ENCODE measurements around the gene NLGN2.
A peak's percentile ranks its signal among the peaks of the same experiment; 100 is the strongest.

NLGN2 gene

DNA sequence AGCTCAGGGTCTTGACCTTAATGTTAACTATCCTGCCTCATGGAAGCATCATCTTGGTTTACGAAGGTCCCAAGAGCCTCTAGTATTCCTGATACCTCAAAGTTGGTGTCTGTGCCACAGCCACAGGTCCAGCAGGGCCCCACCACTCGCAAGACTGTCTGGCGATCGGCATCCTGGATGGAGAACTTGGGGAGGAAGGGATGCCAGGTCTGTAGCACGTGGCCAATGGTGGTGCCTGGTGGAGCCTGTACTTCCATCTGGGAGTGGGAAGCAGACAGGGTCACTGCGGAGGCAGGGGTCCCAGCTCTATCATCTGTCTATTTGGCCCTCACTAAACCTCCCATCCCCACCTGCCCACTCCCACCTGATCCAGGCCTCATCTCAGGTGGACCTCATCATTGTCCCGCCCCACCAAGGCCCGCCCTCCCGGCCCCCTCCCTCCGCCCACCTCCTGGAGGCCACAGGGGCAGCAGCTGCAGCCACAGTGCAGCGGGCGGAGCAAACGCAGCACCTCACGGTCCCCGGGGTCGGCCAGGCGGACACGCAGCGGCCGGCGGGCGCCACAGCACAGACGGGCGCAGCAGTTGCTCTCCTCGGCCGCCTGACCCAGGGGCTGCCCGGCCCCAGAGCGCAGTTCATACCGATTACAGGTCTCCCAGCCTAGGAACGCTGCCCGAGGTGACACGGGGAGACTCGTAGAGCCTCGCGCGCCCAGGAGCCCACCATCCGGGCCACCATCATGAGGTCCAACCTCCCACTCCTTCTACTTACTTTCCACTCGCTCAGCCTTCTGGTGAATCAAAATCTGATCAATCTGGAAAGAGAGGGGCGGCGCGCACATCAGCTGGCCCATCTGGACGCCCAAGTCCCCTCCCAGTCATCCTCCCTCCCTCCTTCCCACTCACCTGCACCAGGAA lies 14.7 kb upstream of the NLGN2 start:
- no peak for DNase-seq (ENCODE audit: low spot score)

DNA sequence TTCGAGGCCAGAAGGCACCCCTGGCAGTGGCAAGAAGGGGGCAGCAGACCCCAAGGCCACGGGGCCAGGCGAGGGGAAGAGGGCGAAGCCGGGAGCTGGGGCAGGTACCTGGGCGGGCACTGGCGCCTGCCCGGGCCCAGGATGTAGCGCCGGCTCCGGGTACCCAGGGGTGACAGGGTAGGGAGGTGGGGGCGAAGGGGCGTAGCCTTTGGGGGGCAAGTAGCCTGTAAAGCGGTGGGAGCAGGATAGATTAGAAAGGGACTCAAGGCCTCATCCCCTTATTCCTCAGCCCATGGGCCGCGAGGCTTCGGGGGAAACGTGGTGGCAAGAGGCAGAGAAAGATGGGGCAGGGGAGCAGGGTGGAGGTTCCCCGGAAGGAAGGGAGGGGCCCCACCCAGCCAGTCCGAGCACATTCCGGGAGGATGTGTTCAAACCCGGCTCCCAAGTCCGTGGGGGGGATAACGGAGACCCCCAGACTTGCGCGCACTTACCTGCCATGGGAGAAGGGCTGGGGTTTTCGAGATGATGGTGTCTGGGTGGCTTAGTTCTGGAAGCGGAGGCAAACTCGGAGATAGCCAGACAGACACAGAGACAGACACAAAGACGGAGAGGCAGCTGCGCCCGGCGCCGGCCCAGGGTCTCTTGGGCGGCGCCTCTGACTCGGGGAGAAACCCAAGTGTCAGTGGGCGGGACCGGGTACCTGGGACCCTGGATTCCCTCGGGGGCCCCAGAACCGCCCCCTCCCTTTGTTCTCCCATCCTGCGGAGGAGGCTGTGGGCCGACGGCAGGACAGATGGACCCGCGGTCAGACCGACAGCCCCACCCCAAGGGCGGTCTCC lies 13.8 kb upstream of the NLGN2 start:
- peak; percentile 62 for DNase-seq (ENCODE audit: low spot score)

DNA sequence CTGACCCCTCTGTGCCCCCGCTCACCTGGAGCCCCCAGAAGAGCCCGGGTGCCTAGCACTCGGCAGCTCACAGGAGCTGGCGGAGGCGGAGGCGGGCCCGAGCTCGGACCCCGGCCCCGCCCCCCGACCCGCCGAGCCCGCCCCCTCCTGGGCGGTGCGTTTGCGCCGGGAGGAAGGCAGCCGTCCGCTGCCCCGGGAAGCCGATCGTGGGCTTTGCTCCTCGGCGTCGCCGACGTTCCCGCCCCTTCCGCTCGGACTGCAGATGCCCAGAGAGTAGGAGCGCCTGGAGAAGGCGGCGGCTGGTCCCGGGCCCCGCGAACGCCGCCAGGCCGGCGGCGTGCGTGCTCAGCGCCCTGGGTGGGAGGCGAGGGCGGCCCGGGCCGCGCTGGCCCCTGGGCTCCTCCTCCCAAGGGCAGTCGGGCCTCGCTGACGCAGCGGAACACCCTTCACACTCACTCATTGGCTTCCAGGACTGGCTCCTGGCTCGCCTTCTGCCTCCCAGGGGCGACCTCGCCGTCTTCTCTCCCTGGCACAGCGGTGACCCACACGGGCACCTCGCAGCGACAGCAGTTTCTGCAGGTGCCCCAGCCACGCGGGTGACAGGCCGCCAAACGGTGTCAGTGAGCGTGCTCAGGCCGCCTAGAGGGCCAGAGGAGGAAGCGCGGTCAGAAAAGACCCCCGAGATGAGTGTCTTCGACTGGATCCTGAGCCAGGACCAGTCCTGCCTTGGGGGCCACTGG lies 13.0 kb upstream of the NLGN2 start, which contains the start of gene PLSCR3:
PLSCR3 (minus strand) TSS at position 74 of the 740 bp plus-strand sequence. CDS start 415 bp downstream, outside the sequence.
- peak; percentile 79 for DNase-seq (ENCODE audit: low spot score)

DNA sequence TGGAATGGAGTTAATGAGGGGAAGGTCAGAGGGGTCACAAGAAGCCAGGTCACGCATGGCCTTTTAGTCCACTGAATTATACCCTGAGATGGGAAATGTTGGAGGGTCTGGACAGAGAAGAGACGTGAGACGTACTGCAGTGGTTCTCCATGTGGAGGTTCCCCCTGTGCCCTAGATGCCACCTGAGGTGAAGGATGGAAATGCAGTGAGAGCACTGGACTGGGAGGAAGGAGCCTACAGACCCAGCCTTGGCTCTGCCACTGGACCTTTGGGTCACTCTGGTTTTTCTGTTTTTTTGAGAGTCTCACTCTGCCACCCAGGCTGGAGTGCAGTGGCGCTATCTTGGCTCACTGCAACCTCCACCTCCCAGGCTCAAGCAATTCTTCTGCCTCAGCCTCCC lies 11.5 kb upstream of the NLGN2 start:
- DNase-seq (ENCODE audit: low spot score) = no peak

DNA sequence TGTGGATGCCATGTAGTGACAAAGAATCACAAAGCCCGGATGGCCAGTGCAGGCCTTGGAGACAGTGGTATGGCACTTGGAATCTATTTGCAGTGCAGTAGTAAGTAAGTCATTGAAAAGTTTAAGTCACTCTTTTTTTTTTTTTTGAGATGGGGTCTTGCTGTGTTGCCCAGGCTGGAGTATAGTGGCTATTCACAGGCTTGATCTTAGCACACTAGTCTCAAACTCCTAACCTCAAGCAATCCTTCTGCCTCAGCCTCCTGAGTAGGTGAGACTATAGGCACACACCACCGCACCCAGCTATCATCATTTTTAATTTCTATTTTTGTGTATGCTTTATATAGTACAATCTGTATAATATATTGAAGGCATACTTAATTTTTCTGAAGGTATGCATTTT lies 9.0 kb upstream of the NLGN2 start:
- DNase-seq (ENCODE audit: low spot score) = no peak

DNA sequence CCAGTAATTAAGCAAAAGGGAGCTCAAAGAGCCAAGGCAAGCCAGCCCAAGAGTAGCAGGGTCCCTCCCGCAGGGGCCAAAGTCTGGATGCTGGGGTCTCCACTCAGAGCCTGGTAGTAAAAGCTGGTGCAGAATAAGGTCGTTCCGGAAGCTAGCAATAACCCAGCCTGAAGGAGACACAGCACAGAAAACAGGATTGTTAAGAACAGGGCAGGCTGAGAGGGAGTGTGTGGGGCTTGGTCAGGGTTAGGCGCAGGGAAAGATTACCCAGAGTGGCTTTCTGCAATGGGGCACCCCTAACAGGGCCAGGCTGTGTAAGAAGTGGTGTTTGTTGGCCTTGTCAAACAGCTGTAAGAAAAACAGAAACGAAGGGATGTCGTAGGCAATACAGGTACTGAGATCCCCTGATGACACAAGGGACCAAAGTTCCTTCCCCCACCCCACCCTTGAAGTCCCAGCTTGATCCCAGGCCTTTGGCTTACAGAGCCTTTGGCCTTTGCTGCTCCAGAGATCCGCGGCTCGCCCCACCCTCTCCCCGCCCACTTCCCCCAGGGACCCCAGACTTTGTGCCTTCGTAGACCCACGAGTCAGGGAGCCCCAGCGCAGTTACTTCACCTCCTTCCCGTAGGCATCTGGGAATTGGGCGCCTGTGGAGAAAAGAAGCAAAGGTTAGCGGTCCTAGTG lies 4.5 kb upstream of the NLGN2 start:
- no peak for DNase-seq (ENCODE audit: low spot score)

DNA sequence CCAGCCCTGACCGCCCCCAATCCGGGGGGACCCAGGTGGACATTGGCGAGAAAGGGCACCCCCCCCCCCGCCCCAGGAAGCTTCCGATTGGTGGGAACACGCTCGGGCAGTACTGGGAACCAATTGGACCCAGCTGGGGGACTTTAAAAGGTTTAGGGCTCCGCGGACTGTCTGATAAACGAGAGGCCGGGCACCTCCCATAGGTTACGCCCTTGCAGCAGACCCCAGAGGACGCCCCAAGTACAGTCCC lies 4.0 kb upstream of the NLGN2 start:
- DNase-seq (ENCODE audit: low spot score) = no peak

DNA sequence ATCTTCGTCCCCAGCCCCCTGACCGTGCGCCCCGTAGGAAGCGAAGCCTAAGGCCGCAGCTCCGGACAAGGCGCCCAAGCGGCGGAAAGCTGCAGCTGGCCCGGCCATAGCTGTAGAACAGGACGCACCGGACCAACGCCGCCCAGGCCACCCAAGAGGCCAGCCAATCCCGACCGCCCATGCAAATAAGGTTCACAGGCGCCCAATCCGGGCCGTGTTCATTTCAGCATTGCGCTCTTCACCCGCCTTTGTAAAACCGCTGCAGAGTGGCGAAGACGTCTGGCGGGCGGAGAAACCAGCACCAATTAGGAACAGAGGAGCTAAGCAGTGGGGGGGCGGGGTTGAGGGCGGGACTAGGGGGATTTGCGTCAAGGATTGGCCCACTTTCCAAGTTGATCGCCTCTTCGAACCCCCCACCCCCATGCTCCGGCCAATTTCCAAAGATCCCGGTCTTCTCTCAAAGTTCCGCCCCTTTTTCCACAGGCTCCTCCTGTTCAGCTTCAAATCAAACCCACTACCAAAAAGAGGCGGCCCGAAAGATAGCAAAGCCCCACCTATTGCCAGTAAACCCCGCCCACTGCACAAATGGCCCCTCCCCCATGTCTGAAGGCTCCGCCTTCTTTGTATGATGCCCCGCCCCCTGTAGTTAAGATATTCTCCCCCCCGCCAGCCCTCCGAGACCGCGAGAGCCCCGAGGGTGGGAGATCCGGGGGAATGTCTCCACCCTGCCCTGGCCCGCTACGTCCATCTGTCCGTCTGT lies 3.5 kb upstream of the NLGN2 start, which contains the start of gene TMEM256:
TMEM256 (minus strand) TSS at position 121 of the 760 bp plus-strand sequence; CDS start at position 108, 13 bp downstream.
- peak; percentile 96 for DNase-seq (ENCODE audit: low spot score)

DNA sequence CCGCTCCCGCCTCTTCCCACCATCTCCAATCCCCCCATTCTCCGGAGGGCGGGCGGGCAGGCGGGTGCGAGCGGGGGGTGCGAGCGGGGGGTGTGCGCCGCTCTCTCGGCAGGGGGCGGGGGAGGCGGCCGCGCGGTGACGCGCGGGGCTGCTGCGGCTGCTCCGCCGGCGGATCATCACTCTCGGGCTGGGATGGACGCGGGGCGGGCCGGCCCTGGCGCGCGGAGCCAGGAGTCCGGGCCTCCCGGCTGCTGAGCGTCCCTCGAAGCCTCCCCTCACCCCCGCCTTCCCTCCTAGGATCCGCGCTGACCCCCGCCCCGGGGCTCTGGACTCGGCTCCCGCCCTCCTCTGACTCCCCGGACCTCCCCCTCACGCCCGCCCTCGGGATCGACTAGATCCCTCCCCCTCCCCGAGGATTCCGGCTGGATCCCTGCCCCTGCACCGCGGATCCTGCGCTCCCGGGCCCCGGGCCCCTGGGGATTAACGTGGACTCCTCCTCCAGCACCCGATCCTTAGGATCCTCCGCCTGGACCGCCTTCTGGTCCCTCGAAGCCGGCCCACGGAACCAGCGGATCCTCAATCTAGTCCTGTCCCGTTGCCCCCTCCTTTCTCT lies 2.8 kb upstream of the NLGN2 start:
- peak; percentile 68 for DNase-seq (ENCODE audit: low spot score)

DNA sequence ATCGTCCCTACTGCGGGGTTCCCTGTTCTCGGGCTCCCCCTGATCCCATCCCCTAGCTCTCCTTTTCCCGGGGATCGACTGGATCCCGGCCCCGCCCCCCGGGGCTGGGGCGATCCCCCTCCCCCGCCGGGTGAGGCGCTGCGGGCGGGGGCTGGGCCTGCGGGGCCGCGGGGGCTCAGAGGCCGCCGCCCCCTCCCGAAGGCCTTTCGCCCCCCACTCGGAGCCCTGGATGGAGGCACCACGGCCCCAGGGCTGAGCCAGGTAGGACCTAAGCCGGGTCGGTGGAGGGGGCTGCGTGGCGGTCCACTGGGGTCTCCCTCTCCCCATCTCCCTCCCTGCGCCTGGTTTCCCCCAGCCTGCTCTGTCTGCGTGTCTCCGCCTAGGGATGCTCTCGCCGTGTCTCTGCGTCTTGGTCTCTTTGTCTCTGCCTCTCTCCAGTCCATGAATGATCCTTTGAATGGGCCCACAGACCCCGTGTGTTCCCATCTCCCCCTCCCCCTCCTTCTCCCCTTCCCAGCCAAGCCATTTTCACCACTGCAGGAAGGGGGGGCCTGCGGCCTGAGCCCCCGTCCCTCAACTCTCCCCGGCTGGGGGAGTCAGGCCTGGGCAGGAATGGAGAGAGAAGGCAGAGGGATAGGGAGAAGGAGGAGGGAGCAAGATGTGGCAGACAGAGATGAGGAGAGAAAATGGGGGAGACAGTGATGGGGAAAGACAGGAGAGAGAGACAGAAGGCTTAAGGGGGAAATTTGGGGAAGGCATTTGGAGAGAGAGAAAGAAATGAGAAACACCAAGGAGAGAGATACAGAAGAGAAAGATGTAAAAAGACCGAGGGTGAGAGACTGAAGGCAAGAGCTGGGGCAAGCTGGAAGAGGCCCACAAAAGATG lies 2.1 kb upstream of the NLGN2 start:
- DNase-seq (ENCODE audit: low spot score) = no peak

DNA sequence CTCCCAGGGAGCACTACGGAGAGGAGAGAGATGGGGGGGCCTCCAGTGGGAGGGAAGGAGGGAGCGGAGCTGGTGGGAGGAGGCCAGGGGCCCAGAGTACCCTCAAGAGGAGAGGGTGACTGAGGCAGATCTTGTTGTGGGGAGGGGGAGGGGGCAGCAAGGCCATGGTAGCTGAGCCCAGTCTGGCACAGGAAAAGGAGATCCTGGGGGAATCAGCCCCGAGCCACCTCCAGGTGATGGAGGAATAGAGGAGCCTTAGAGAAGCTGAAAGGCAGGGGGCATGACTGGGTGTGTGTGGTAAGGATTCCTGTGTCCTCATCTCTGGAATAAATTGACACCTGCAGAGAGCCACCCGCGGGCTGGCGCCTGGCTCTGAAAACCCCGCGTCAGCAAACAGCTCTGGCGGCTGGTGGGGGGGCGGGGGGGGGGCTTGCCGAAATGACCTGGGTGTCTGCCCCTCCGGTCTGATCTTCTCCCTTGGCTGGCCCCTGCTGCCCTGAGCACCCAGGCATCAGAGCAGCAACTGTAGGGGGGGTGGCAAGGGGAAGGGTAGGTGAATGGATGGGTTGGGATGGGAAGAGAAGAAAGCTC lies 1.3 kb upstream of the NLGN2 start:
- DNase-seq (ENCODE audit: low spot score) = no peak

DNA sequence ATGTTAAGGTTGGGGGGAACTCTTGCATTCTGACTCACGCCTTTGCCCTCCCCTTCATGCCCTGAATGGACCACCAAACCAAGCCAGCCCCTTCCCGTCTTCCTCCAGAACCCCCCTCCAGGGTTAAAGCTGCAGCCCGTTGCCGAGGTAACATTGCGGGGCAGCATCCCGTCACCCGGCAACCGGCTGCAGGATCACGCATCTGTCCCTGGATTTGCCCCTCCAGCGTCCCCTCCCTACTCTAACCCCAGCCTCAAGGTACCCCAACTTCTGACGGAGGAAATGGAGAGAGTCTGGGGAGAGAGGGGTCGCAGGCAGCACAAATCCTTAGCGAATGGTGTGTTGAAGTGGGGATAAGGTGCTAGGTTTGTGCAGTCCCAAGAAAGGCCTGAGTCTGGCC lies 563 bp upstream of the NLGN2 start:
- no peak for DNase-seq (ENCODE audit: low spot score)

DNA sequence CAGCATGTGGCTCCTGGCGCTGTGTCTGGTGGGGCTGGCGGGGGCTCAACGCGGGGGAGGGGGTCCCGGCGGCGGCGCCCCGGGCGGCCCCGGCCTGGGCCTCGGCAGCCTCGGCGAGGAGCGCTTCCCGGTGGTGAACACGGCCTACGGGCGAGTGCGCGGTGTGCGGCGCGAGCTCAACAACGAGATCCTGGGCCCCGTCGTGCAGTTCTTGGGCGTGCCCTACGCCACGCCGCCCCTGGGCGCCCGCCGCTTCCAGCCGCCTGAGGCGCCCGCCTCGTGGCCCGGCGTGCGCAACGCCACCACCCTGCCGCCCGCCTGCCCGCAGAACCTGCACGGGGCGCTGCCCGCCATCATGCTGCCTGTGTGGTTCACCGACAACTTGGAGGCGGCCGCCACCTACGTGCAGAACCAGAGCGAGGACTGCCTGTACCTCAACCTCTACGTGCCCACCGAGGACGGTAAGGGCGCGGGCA lies 645 bp downstream of the NLGN2 start:
- peak; percentile 25 for DNase-seq (ENCODE audit: low spot score)

DNA sequence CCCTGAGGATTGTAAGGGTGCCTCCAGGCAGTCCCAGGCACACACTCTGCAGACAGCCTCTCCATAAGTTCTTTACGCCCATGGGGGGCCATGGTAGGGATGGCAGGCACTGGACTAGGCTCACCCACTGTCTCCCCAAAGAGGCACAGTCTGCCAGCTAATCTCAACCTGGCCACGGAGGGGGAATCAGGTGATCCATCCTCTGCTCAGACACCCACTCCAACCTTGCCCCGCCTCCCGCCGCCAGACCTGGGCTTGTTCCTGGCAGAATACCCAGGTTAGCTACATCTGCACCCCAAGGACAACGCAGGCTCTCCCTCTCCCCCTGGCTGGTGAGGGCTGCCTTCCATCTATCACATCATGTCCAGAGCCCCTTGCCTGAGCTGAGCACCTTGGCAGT lies 1.2 kb downstream of the NLGN2 start:
- no peak for DNase-seq (ENCODE audit: low spot score)

DNA sequence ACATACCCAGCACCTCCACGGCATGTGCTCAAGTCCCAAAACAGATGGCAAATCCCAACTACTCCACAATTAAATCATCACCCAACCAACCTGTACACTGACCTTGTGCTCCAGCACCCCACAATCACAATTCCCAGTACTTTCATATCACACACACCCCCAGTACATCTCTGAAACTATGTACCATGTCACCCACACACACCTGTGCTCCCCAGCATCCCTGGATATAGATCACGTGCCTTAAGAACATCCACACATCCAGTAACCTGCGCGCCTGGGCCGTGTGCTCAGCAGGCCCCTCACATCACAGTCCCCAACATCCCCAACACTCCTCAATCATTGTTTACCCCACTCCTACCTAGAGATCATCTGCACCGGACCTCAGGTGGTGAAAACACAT lies 2.1 kb downstream of the NLGN2 start:
- DNase-seq (ENCODE audit: low spot score) = no peak

DNA sequence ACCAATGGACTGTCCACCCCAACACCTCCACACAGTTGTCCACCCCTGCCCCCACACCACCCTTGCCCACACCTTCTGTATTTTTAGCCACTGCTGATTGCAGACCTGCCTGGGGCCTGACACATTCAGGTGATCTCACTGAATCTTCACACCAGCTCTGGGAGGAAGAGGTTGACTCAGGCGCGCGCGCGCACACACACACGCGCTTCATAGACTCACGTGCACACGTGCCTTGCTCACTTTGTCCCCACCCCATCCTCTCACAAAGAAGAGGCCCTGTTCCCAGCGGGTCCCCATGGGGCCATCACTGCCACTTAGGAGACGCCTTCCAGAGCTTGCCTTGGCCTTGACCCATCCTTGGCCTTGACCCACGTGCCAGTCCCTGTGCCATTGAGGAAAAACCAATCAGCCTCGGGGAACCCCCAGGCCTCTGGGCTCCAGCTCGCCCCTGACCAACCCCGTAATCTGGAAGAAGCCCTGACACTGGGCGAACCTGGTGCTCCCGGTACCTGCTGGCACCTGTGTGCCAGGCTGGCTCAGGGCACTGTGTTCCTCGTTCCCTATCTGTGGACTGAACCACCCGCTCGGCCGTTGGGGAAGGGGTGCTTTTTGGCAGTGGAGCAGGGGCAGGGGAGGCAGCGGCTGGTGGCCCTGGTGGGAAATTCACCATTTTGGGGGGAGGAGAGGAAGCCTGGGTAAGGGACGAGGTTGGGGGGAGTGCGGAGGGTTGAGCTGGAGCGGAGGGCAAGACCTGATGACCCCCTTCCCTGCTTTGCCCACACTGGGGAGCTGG lies 3.2 kb downstream of the NLGN2 start:
- no peak for DNase-seq (ENCODE audit: low spot score)

DNA sequence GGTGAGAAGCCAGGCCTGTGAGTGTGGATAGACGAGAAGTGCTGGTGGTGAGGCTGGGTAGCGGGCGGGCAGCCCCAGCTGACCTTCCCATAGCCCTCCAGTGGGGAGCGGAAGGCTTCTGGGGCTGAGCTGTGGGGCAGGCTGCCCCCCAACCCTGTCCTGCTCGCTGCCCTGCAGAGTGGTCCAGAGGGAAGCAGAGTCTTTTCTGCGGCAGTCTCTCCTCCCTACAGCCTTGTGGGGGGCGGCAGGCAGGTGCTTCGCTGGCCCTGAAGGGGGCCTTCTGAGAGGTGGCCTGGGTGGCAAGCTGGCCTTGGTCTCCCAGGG lies 3.7 kb downstream of the NLGN2 start:
- DNase-seq (ENCODE audit: low spot score) = no peak

DNA sequence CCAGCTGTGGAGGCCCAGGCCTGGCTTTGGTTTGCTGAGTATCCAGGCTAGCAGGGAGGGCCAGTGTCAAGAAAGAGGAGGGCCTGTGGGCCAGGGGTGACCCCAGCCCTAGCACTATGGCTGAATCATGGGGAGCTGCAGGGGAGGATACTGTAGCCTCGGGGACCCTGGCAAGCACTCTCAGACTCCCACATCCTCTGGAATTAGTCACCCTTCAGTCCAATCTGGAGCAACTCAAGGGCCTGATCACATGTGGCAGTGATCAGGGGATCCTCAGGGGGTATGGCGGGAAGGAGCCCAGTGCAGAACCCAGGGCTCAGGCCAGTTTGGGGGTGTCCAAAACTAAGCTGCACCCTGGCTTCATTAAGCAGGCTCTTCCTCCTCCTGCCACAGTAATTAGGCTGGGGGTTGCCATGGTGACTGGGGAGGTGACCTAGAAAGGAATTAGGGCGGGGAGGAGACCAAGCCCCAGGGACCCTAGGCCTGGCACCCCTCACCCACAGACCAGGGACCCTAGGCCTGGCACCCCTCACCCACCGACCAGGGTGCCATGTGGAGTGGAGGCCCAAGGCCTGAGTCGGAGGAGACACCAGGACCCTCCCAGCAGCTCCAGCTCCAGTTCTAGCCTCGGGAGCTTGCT lies 5.8 kb downstream of the NLGN2 start:
- no peak for DNase-seq (ENCODE audit: low spot score)

Measured in CD4-positive, alpha-beta T cell treated with Interleukin-15 for 4 hours (primary cell).